GM19468 (cell line): ENCODE measurements around the gene PSAT1.

Experiments
- ATAC-seq: cut with Tn5 transposase; IDR thresholded peaks from one replicate; pipeline ENCODE4 v1.9.1; 2021; ENCODE audit warnings: mild to moderate bottlenecking, moderate library complexity, moderate number of reproducible peaks; ENCODE audit not compliant: unreplicated experiment; ENCODE audit errors: extremely low read depth

PSAT1 gene

DNA sequence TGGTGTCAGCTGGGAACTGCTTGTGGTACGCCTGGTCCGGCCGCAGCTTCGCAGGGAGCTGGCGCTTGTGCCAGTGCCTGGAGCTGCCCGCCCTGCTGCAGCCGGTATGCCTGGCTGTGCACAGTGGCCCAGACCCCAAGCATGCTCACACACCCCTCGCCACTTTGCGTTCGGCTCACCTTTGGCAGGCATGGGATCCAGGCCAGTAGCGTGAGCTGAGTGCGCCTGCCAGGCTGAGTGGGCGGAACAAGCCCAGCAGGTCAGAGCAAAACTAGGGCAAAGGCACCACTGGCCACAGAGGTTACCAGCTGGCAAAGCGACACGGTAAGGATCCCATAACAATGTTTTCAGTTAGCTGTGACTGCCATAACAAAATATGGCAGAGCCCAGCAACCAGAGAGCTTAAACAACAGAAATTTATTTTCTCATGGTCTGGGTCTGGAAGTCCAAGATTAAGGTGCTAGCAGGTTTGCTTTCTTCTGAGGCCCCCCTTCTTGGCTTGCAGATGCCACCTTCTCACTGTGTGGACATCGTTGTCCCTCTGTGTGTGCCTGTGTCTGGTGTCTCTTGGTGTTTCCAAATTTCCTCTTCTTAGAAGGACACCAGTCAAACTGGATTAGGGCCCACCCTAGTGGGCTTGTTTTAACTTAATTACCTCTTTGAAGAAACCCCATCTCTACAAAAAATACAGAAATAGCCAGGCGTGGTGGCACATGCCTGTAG lies 61.6 kb downstream of the PSAT1 start:
- ATAC-seq = no peak

DNA sequence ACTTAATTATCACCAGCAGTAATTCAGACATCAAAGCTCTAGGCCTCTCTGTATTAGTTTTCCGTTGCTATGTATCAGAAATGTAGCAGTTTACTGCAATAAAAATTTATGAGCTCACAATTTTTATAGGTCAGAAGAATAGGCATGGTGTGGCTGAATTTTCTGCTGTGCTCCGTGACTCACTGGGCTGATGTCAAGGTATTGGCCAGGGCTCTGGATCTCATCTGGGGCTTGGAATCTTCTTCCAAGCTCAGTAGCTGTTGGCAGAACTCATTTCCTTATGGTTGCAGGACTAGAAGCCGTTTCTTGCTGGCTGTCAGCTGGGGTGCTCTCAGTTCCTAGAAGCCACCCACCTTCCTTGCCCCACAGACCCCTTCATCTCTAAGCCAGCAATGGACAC lies 66.3 kb downstream of the PSAT1 start:
- ATAC-seq = no peak

DNA sequence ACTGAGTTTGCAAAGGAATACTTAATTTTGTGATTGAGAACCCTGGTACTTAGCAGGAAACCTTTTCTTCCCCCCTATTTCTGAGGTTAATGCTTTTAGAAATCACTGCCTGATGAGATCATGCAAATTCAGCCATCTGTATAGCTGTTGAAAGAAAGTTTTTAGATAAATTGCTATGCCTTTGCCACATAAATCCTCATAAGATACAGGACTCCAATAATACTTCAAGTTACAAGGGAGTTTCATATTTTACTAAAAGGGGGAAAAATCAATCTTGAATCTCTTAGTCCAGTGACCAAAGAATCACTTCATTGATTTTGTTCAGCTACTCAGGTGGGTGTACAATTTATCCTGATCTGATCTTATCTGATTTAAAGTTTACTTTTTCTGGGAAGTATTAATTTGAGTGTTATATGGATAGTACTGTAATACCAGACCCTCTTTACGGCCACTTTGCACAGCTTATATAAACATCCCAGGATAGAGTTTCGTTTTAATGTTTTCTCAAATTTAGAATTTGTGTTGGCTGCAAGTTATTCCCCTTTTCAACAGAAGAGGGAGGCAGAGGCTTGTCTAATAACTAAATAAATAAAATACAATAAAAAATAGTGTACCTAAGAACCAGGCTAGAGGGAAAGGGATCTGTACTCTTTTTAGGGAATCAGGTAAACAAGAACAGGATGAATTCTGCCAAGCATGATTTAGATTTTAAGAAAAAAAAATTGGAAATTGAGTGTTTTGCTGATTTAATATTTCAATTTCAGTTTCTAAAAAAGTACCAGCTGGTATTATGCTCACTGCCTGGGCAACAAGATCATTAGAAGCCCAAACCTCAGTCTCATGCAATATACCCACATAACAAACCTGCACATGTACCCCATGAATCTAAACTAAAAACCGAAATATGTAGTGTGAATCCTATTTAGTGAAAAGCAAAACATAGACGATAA lies 69.1 kb downstream of the PSAT1 start:
- ATAC-seq = no peak

DNA sequence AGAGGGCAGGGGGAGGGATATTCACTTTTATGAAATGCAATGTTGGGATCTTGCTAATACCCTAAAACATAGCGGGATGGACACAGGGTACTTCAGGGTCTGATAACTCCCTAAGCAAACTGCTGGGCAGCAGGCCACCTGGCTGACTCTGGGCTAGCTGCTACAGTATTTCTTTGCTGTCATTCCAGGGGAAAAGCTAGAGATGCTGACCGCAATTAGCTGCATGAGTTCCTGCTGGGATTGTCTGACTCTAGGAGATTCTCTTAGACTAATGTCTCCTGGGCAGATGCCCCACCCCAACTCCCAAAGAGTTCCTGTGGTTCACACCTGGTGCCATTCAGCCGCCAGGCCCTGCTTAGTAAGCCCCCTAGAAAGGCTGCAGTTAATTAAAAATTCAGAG lies 69.9 kb downstream of the PSAT1 start:
- ATAC-seq = no peak

DNA sequence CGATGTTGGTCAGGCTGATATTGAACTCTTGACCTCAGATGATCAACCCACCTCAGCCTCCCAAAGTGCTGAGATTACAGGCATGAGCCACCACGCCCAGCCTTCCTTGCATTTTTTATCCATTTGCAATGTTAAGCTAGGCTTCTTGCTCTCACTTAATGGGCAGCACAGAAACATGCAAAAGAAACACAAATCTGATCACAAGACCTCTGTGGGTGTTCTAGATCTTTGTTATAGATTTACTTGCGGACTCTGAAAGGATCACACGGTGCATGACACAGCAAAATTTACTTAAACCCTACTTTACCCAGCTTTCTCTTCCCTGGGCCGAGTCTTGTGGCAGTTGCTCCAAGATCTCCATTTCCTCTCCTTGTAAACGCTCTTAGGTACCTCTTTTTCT lies 71.3 kb downstream of the PSAT1 start:
- ATAC-seq = no peak

DNA sequence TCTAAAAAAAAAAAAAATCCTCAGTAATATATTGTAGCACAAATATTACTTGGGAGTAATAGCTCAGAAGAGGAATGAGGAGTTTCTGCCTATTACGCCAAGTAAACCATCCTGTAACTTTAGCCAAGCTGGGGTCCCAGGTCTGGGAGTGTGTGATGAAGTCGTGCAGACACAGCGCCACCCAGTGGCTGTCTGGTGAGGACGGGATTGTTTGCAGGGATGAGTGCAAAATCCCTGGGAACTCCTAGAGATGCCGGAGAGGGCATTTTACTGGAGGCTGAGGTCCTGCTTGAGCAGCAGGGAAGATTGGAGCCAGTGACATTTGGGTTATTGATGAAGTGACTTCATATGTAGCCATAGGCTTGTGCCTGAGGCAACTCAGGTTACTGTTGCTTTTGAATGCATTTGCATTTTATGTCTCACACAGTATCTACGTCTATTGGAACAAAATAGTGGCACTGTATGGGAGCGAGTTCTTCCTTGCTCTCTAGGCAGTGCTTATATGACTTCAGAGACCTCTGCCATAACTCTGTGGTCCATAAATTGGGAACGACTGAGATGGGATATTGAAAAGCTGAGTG lies 72.8 kb downstream of the PSAT1 start:
- ATAC-seq = peak; percentile 42

DNA sequence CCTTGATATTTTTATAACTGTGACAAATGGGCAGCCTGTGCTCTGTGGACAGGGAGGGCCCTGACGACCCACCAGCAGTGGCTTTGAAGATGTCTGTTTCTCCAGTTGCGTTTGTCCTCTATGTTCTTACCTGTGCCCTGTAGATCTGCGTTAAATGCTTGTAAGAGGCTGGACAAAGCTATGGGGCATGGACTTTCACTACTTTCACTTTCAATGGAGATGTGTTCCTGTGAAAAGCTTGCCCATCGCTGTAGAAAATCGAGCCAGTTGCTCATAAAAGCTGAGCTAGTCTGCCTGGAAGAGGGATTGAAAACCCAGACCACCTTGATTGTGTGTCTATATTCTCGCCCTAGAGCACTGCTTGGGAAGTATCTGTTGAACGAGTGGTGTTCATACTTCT lies 74.1 kb downstream of the PSAT1 start:
- no peak for ATAC-seq

DNA sequence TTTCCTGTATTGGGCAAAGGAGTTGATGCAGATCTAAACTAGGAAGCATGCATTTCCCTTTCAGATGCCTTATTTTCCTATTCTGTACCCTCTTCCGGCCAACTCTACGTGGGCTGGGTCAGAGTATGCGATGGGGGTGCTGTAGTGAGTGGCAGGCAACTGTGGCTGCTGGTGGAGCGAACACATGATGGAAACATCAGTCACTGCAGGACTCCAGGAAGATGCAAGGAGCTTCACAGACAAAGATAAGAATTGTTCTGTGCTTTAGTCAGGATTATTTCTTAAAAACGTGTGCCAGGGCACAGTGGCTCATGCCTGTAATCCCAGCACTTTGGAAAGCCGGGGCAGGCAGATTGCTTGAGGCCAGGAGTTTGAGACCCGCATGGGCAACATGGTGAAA lies 75.1 kb downstream of the PSAT1 start:
- ATAC-seq = no peak
